ENCODE data around the gene NANP. TPM values are rescaled to one million over a fixed set of nuclear protein-coding genes. Genes with fewer than 3 reads are reported as not detected.
"Not testable (repeated sequence)": the region's sequence is repeated elsewhere in the genome, so short reads cannot be mapped to it uniquely, and the experiment has no call there.

NANP gene
- total RNA-seq, 4 donors from 2014 or later = 4.7 to 8.5 (median 6.9) TPM

GRCh38 chr20:25632940-25633790 is 9.4 kb upstream of the NANP start:
- Histone ChIP-seq H3K27me3 (no peaks in the 10 kb centered on the region), H3K4me1 (no peaks in the 10 kb centered on the region), H3K27ac (no peak overlapping the region), H3K36me3 (no peaks in the 10 kb centered on the region), H3K9me3 (no peaks in the 10 kb centered on the region), H3K4me3 (replicated peaks in 1 of 3) (no peak overlapping the region)
- intact Hi-C loops (cut with DNase I) = no loop called here
- TF ChIP-seq POLR2A (IDR thresholded peaks at IDR 0.05) = no peak
- TF ChIP-seq CTCF (IDR thresholded peaks at IDR 0.05) = no peak
- WGBS, 2 donors = 87 to 88% methylated on average over 5 of the region's 5 CpGs
- no peak for DNase-seq

- H3K4me1 ChIP-seq; H3K9me3 ChIP-seq; H3K36me3 ChIP-seq; H3K27me3 ChIP-seq; H3K27ac ChIP-seq; DNase-seq; H3K4me3 ChIP-seq (replicated peaks in 1 of 3); intact Hi-C loops (cut with DNase I): not testable (repeated sequence)
- 96% methylated on average over 2 of the region's 2 CpGs for WGBS, 2 donors
Measured at GRCh38 chr20:25630615-25631014, 6.8 kb upstream of the NANP start.

- WGBS, 2 donors = 84 to 96% methylated on average over 8 of the region's 8 CpGs
- intact Hi-C loops (cut with DNase I) = no loop called here
Measured at GRCh38 chr20:25629816-25630499, 6.1 kb upstream of the NANP start.

GRCh38 chr20:25626779-25627178 is 3.0 kb upstream of the NANP start:
- peaks cover 17 to 18% of the 10 kb centered on the region in 2 donors for H3K4me1 ChIP-seq
- no peak for DNase-seq
- H3K27me3 ChIP-seq = no peaks in the 10 kb centered on the region
- intact Hi-C loops (cut with DNase I) = no loop called here
- no peaks in the 10 kb centered on the region for H3K9me3 ChIP-seq
- H3K36me3 ChIP-seq = no peaks in the 10 kb centered on the region
- H3K27ac ChIP-seq = no peak overlapping the region
- TF ChIP-seq POLR2A (IDR thresholded peaks at IDR 0.05) (no peak), CTCF (IDR thresholded peaks at IDR 0.05) (no peak)
- no peak overlapping the region for H3K4me3 ChIP-seq (replicated peaks in 1 of 3)
- WGBS, 2 donors = 89% methylated on average over 9 of the region's 9 CpGs

More at GRCh38 chr20:25629816-25630499, 6.1 kb upstream of the NANP start:
- H3K27me3 ChIP-seq = no peaks in the 10 kb centered on the region
- no peak overlapping the region for H3K27ac ChIP-seq
- DNase-seq = no peak
- H3K36me3 ChIP-seq = no peaks in the 10 kb centered on the region
- no peak overlapping the region for H3K4me3 ChIP-seq (replicated peaks in 1 of 3)
- TF ChIP-seq CTCF (IDR thresholded peaks at IDR 0.05) (no peak), POLR2A (IDR thresholded peaks at IDR 0.05) (no peak)
- no peaks in the 10 kb centered on the region for H3K9me3 ChIP-seq
- H3K4me1 ChIP-seq = peaks cover under 1 to 2% of the 10 kb centered on the region in 2 donors

- no peaks in the 10 kb centered on the region for H3K9me3 ChIP-seq
- intact Hi-C loops (cut with DNase I) = no loop called here
Measured at GRCh38 chr20:25624500-25624939, 706 bp upstream of the NANP start.

More at GRCh38 chr20:25624500-25624939, 706 bp upstream of the NANP start:
- no peaks in the 10 kb centered on the region for H3K36me3 ChIP-seq
- DNase-seq = no peak
- H3K27me3 ChIP-seq = no peaks in the 10 kb centered on the region
- 40 to 45% methylated on average over 15 to 17 of the region's 17 CpGs for WGBS, 2 donors
- peaks cover 18 to 29% of the 10 kb centered on the region in 2 donors for H3K4me1 ChIP-seq
- peak overlapping the region; percentile 55 to 94 (median 81) for H3K4me3 ChIP-seq (replicated peaks in 1 of 3)
- H3K27ac ChIP-seq = peak overlapping the region; percentile 88 to 93 (median 89)
- TF ChIP-seq CTCF (IDR thresholded peaks at IDR 0.05) = no peak
- TF ChIP-seq POLR2A (IDR thresholded peaks at IDR 0.05) = no peak

Data from thyroid gland (tissue), 4 donors.